Skeletal muscle tissue (tissue), 4 donors: ENCODE measurements around the gene RPL22L1. TPM values are rescaled to one million over a fixed set of nuclear protein-coding genes. Genes with fewer than 3 reads are reported as not detected.

Experiments
- H3K27ac ChIP-seq: one replicate; pipeline ENCODE4 v1.7.0; 2013; ENCODE audit warnings: mild to moderate bottlenecking, low read depth, low read length, inconsistent platforms
- H3K27me3 ChIP-seq, 3 donors: one replicate each; pipeline ENCODE4 v1.7.0; 2013; ENCODE audit warnings: low read length in 3 of 3; ENCODE audit not compliant: control insufficient read depth in 3 of 3, insufficient read depth in 3 of 3
- H3K36me3 ChIP-seq, 3 donors: one replicate each; pipeline ENCODE4 v1.7.0; 2013; ENCODE audit warnings: low read length in 3 of 3; ENCODE audit not compliant: control insufficient read depth in 3 of 3, insufficient read depth in 3 of 3
- H3K4me1 ChIP-seq, 3 donors: one replicate each; pipeline ENCODE4 v1.7.0; 2013; ENCODE audit warnings: low read length in 3 of 3, mild to moderate bottlenecking in 3 of 3; ENCODE audit not compliant: control insufficient read depth in 3 of 3, insufficient read depth in 3 of 3
- H3K4me3 ChIP-seq, 3 donors: one replicate each; pipeline ENCODE4 v1.7.0; 2013; ENCODE audit warnings: low read length in 3 of 3
- H3K9ac ChIP-seq, 3 donors: one replicate each; pipeline ENCODE4 v1.7.0; 2013; ENCODE audit warnings: low read length in 3 of 3, mild to moderate bottlenecking in 3 of 3, moderate library complexity in 2 of 3, low read depth in 1 of 3
- H3K9me3 ChIP-seq, 3 donors: one replicate each; pipeline ENCODE4 v1.7.0; 2013; ENCODE audit warnings: low read length in 3 of 3; ENCODE audit not compliant: control insufficient read depth in 3 of 3
- total RNA-seq: library from RNA; depleted of rRNA; stranded (reverse); fragments of >200 nt; gene quantifications from one replicate; pipeline ENCODE4 v1.2.3, GENCODE V29; 2014
- donor health status: Osteomylitis.

The RPL22L1 gene
- 28.7 TPM for total RNA-seq

DNA sequence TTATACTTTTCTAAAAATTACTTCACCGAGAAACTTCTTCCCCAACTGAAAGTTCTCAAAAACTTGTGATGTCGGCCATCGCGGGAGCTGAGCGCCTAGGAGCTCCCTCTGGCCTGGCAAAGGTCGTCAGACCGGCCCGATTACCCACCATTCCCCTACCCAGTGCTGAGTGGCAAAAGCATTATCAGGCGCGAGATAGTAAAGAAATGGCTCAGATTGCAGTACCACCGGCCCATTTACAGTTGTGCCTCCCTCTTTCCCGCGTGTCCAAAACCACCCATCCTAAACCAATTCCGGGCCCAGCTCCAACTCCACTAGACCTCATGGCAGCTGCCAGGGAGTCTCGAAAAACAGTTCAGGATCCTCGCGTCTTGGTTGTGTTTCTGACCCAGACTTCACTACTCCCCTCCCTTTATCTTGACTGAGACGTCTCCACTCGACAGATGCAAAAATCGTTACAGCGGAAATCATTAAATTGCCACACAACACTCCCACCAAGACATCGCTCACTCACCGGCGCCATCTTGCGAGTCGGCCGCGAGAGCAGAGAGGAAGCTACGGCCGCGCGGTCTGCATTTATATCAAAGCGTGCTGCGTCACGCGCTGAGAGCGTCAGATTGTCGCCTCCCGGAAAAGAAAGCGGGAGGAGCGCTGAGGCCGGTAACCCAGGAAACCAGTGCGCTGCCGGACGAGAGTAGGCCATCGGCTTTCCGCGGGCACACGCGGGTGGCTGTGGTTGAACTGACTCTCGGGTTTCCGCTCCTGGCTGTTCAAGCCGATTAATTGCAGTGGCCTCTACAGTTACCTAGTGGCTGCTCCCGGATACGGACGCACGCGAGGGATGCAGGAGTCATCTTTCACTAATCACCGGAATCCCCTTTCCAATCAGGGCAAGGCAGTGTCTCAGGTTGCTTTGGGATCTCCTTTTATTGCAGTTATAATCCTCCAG lies at the start of gene RPL22L1:
Gene RPL22L1, minus strand, starts transcription at position 551 of the 949 bp plus-strand sequence. Its CDS starts 28 bp downstream, at position 523.
- Histone ChIP-seq H3K9ac (peak within 1 kb of the TSS; percentile 80 to 86 (median 82)), H3K27me3 (no peaks in the 10 kb centered on the region), H3K9me3 (no peaks in the 10 kb centered on the region), H3K4me1 (peaks cover 0 to 15% (median 7%) of the 10 kb centered on the region in 3 donors), H3K4me3 (peak within 1 kb of the TSS; percentile 90 to 98 (median 94)), H3K36me3 (peaks cover 9 to 28% (median 21%) of the 10 kb centered on the region in 3 donors), H3K27ac (peak within 1 kb of the TSS; percentile 83)

DNA sequence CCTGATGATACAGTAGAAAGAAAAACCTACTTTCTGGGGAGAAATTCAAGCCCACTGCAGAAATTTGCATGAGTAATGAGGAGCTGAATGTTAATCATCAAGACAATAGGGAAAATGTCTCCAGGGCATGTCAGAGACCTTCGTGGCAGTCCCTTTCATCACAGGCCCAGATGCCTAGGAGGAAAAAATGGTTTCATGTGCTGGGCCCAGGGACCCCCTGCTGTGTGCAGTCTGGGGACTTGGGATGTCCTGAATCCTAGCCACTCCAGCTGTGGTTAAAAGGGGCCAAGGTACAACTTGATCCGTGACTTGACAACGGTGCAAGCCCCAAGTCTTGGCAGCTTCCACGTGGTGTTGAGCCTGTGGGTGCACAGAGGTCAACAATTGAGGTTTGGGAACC lies 48.7 kb upstream of the RPL22L1 start:
- Histone ChIP-seq H3K9ac (no peak overlapping the region), H3K36me3 (no peaks in the 10 kb centered on the region), H3K4me3 (no peak overlapping the region), H3K9me3 (peaks cover 0 to 7% (median 1%) of the 10 kb centered on the region in 3 donors), H3K4me1 (no peaks in the 10 kb centered on the region), H3K27ac (no peak overlapping the region), H3K27me3 (no peaks in the 10 kb centered on the region)

DNA sequence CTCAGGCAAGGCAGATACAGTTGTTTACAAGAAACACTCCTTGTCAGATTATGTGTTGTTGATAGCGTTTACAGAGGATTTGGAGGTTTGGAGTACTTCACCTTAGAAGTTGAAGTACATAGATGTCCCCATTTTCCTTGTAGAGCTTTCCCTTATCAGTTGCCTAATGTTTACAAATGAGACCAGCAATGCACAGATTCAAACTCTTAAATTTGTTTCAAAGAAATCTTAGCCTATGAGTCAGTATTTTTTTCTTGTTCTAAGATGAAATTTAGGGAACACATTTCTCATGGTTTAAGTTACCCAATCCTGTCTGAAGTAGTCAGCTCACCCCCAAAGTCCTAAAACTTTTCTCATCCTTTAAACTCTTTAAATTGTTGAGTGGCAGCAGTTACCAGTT lies 44.7 kb upstream of the RPL22L1 start:
- no peaks in the 10 kb centered on the region for H3K36me3 ChIP-seq
- H3K27ac ChIP-seq = no peak overlapping the region
- H3K9me3 ChIP-seq = peaks cover 3 to 7% (median 4%) of the 10 kb centered on the region in 3 donors
- no peaks in the 10 kb centered on the region for H3K4me1 ChIP-seq
- no peak overlapping the region for H3K4me3 ChIP-seq
- H3K9ac ChIP-seq = no peak overlapping the region
- H3K27me3 ChIP-seq = no peaks in the 10 kb centered on the region

DNA sequence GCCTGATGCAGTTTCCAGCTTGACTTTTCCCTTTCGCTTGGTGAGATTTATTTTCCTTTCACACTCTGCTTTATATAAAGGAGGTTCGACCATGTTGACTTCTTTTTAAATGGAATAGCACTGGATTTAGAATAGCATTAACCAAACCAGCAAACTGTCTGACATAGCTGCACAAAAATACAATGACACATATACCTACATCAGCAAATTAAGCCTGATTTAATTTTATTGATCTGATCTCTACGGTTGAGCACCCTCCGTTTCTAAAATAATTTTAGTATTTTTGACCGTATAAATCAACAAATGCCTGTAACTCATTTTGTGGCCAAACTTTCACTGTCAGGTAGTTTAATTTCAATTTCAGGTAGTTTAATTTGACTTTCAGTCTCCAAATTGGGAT lies 44.2 kb upstream of the RPL22L1 start:
- H3K4me3 ChIP-seq = no peak overlapping the region
- no peaks in the 10 kb centered on the region for H3K27me3 ChIP-seq
- no peak overlapping the region for H3K9ac ChIP-seq
- H3K9me3 ChIP-seq = peaks cover 3 to 7% (median 4%) of the 10 kb centered on the region in 3 donors
- no peaks in the 10 kb centered on the region for H3K36me3 ChIP-seq
- H3K4me1 ChIP-seq = no peaks in the 10 kb centered on the region
- no peak overlapping the region for H3K27ac ChIP-seq

DNA sequence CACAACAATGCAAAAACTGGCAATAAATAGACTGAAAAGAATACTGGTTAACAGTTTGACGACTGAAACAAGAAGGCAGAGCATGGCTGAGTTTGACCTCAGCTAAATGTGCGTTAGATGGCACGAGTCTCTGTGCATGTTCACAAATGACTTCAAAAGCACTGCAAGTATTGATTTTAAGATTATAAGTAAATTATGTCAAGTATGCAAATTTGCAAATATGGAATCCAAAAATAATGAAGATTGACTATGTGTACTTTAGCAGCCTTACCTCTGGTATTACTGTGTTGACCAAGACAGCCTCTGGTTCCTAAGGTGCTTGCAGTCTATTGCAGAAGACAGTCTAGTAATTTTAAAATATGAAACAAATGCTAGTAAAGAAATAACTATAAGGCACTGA lies 41.1 kb upstream of the RPL22L1 start:
- Histone ChIP-seq H3K9me3 (peaks cover 3 to 12% (median 5%) of the 10 kb centered on the region in 3 donors), H3K27me3 (peaks cover 0 to 11% (median 6%) of the 10 kb centered on the region in 3 donors), H3K9ac (no peak overlapping the region), H3K4me1 (peaks cover 5 to 10% (median 7%) of the 10 kb centered on the region in 3 donors), H3K36me3 (no peaks in the 10 kb centered on the region), H3K4me3 (no peak overlapping the region), H3K27ac (no peak overlapping the region)

DNA sequence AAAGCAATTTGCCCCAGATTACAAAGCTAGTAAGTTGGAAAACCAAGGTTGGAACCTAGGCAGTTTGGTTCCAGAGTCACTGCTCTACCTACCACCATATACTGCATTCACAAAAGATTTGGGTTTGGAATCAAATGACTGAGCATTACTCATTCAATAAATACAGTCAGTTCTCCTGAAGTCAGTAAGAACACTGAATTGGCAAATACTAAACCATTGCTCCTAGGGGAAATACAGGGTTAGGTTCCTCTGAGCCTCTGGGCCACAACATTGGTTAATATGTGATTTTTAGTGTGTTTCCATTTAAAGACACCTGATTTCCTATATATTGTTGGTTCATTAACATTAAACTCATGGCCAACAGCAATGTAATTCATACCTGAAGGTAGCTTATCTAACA lies 40.5 kb upstream of the RPL22L1 start:
- H3K36me3 ChIP-seq = no peaks in the 10 kb centered on the region

DNA sequence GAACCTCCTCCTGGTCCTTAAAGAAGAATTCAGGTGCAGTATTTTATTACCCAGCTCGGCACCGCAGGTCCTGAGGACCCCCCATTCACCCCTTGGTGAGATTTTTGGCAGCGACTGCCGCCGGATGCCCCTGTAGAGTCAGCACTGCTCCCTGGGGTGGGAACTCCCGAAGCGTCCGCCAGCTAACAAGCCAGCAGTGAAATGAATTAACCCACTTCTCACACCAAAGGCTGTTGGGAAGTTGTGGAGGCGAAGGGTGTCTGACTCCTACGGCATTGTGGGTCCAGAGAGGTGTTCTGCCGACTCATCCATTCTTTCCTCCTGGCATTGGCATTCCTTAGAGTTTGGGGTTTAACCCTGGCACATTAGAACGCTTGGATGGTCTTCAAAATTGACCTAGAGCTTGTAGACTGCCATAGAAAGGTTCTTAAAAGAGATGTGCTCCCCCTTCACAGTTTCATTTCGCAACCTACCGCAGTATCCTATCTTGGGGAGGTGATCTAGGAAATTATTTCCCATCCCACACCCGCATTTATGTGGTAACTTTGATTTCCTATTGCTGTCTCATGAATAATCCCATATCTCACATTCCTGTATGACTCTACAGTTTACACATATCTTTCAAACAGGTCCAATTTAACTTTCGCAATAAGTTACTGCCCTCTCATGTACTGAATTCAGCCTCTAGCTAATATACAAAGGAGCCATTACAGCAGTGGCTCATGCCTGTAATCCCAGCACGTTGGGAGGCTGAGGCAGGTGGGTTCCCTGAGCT lies 39.3 kb upstream of the RPL22L1 start:
- no peak overlapping the region for H3K9ac ChIP-seq
- peak overlapping the region; percentile 68 to 73 (median 72) for H3K4me3 ChIP-seq
- no peaks in the 10 kb centered on the region for H3K36me3 ChIP-seq
- peaks cover 5 to 10% (median 7%) of the 10 kb centered on the region in 3 donors for H3K4me1 ChIP-seq
- no peak overlapping the region for H3K27ac ChIP-seq
- H3K27me3 ChIP-seq = peaks cover 0 to 11% (median 6%) of the 10 kb centered on the region in 3 donors
- peaks cover 3 to 12% (median 5%) of the 10 kb centered on the region in 3 donors for H3K9me3 ChIP-seq

More for the DNA sequence above, 40.5 kb upstream of the RPL22L1 start:
- Histone ChIP-seq H3K9ac (no peak overlapping the region), H3K4me3 (no peak overlapping the region), H3K27me3 (peaks cover 0 to 11% (median 6%) of the 10 kb centered on the region in 3 donors), H3K27ac (no peak overlapping the region), H3K4me1 (peaks cover 5 to 10% (median 7%) of the 10 kb centered on the region in 3 donors), H3K9me3 (peaks cover 3 to 12% (median 5%) of the 10 kb centered on the region in 3 donors)

DNA sequence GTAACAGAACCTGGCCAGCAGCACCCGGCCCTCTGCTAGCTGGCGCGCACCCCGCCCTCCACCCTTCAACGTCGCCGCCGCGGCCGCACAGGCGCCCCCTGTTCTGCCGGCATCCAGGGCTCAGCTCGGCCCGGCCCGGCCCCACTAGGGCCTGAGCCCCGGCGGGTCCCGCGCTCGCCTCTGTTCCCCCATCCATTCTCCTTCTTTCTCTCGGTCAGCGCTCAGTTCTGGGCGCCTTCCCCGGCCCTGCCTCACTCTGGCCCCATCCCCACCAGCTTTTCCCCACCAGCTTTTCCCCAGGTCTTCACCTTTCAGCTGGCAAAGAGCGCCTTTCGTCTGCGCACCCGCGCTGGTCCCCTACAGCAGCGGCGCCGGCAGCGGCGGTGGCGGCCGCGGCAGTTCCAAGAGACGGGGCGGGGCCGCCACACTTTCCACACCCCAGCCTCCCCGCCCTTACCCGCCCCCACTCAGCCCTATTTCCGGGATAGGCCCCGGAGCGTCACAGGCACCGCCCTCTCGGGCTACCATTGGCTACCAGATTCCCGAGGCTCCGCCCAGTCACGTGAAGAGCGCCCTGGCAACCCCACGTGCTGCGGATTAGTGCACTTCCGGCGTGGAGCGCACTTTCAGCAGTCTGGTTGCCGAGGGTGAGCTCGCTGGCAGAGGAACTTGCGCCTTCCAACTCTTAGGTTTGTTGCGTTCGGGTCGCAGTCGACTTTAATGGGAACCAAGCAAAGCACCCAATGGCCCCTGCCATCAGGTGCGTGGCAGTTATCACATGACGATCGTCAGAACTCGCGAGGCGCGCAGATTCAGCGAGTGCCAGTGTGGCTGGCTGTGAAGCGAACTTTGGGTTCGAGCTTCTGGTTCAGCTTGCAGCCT lies 38.5 kb upstream of the RPL22L1 start, which contains the start of gene EIF5A2:
Gene EIF5A2, minus strand, starts transcription at position 403 of the 882 bp plus-strand sequence. CDS start 831 bp downstream, outside the sequence.
- H3K27me3 ChIP-seq = peaks cover 0 to 11% (median 6%) of the 10 kb centered on the region in 3 donors
- H3K4me3 ChIP-seq = peak within 1 kb of the TSS; percentile 68 to 73 (median 72)
- H3K27ac ChIP-seq = no peak within 1 kb of the TSS

More for the DNA sequence above, 38.5 kb upstream of the RPL22L1 start, which contains the start of gene EIF5A2:
- H3K4me1 ChIP-seq = peaks cover 5 to 10% (median 7%) of the 10 kb centered on the region in 3 donors
- H3K9me3 ChIP-seq = peaks cover 3 to 12% (median 5%) of the 10 kb centered on the region in 3 donors
- no peaks in the 10 kb centered on the region for H3K36me3 ChIP-seq
- peak within 1 kb of the TSS; percentile 39 to 71 (median 43) for H3K9ac ChIP-seq
